ENCODE results near the gene TDRD12. TPM values are rescaled to one million over a fixed set of nuclear protein-coding genes. Genes with fewer than 3 reads are reported as not detected.
"Not testable (repeated sequence)": the region's sequence is repeated elsewhere in the genome, so short reads cannot be mapped to it uniquely, and the experiment has no call there.

The TDRD12 gene
- total RNA-seq, 1 experiment from 2014 or later: 0.52 TPM

DNA sequence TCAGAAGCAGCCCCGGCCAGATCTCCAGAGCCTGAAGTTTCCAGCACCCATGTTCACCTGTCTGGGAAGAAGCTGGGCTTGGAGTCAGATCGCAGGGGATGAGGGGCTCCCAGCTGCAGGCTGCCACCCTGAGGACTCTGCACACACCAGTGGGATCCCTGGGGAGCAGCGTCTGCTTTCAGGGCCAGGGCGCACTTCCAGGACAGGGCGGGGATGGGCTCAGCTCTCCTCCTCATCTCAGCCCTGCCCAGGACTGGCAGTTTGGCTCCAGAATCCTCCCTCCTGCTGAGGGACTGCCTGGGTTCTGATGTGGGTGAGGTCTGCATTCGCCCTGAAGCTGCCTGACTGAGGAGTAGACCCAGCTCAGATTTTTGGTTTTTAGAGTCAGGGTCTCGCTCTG is 146.5 kb downstream of the TDRD12 start:
- DNase-seq (ENCODE audit: low read depth): no peak

- DNase-seq (ENCODE audit: low read depth): peak; percentile 20
Measured at GRCh38 chr19:32866564-32867265, 147.1 kb downstream of the TDRD12 start.

DNA sequence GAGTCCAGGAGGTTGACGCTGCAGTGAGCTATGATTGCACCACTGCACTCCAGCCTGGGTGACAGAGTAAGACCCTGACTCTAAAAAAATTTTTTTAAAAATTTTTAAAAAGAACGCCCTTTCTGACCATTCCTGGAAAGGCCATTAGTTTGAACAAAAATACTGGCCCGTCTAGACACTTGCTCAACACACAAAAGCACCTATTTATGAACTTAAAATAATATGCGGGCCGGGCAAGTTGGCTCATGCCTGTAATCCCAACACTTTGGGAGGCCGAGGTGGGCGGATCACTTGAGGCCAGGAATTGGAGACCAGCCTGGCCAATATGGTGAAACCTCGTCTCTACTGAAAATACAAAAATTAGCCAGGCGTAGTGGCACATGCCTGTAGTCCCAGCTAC is 147.9 kb downstream of the TDRD12 start:
- DNase-seq (ENCODE audit: low read depth): not testable (repeated sequence)

DNA sequence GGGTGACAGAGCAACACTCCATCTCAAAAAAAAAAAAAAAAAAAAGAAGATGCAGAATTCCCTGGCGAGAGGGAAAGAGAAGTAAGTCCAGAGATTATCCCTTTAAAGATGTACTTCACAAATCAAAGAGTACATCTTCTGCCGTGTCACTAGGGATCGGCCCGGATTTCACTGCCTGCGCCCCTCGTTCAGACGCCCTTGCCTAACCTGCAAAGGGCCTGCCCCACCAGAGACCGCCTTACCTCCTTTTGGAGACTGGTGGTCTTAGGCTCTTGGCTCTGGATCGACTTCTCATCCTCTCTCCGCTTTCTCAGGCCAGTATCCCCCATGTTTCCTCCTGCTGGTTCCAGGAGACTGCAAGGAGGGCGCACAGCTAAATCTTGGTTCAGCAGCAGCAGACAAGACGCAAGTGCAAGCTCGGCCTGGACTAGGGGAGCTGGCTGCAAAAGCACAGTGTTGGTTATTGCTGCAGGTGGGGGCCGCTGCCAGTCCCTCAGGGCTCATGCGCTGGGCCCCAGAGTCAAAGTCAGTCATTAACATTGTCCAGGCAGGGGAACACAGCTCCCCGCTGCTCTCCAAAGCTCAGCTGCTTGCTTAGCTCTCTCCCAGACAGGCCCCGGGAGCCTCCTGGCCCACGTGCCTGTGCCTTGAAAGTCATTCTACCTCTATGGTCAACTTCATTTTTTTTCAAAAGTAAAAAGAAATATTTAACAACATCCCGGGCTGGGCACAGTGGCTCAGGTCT is 148.8 kb downstream of the TDRD12 start:
- no peak for DNase-seq (ENCODE audit: low read depth)

DNA sequence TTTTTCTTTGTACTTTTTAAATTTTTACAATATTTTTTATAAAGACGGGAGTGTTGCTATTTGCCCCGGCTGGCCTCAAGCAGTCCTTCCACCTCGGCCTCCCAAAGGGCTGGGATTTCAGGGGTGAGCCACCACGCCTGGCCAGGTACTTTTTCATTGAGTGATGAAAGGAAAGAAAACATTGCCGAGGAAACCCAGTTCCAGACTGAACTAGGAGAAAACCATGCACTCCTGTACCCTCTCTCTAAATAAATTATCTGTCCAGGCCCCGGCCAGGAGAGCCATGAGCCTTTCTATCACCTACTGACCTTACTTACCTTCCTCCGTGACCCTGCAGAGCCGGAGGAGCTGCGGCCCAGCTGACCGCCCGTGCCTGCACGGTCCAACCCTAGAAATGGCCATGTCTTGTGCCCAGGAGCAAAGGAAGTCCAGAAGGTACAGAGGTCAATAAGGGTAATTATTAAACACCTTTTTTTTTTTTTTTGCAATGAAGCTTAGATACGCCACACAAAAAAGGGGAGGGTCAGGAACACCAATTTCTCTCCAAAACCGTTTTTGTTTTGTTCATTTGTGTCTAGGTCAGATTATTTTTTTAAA is 149.9 kb downstream of the TDRD12 start, which contains the start of gene SLC7A9:
TSS of gene SLC7A9 (minus strand) at position 399 of the 597 bp plus-strand sequence. CDS start 1,233 bp downstream, outside the sequence.
- DNase-seq (ENCODE audit: low read depth): no peak

DNA sequence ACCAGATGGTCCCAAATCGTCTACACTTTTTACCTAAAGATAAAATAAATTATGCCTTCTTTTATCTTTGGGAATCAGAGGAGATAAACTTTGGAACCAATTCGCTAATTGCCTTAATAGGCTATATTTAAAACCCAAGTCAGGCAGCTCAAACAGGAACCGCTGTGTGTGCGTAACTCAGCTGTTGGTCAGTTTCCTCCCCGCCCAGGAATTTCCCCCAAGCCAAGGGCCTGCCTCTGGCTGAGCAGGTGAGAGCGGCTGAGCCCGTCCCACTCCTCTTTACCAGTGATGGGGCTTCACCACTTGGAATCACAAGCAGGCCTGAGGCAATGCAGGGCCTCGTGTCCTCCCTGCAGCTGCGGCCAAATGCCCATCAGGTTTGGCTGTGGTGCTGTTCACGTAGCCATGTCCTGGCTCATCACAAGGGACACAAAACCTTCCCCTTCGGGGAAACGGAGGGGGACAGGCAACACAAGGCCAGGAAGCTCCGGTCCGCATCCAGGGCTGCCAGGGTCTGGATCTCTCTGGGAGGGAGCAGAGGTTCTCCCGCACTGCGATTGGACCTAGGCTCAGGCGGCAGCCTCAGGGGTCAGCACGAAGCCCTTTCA is 150.5 kb downstream of the TDRD12 start:
- no peak for DNase-seq (ENCODE audit: low read depth)

DNA sequence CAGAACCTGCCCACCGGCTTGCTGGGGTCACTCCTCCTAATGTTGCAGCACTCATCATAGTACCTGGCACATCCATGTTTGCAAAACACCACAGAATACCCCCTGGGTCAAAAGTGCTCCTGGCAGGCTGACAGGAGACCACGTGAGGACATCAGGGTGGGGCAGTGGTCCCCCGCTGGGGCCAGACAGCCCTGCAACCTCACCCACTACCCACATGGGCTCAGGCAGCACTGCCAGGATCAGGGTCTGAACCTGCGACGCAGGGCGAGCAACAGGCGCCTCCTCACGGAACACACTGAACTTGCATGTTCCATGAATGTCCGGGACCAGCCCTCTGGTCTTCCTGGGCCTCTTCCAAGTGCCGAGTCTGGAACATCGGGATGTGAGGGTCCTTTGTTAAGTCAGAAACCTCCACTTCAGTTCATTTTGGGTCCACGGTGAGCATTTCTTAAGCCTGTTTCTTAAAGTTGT is 151.4 kb downstream of the TDRD12 start:
- DNase-seq (ENCODE audit: low read depth): no peak

DNA sequence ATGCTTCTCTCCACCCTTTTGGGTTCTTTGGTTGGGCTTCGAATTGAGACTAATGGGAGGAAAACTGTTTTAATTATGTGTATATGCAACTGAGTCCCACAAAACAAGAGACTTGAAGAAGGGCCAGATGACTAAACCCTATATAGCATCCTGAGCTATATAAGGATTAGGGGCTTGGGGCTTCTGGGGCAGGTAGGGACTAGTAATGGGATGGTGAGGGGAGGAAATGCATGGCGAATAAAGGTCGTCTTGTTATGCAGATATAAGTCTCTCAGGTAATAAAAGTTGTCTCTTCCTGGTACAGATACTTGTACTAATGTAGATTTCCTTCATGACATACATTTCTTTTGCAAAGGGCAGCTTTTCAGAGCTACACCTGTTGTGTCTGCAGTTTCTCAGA is 152.8 kb downstream of the TDRD12 start:
- no peak for DNase-seq (ENCODE audit: low read depth)

DNA sequence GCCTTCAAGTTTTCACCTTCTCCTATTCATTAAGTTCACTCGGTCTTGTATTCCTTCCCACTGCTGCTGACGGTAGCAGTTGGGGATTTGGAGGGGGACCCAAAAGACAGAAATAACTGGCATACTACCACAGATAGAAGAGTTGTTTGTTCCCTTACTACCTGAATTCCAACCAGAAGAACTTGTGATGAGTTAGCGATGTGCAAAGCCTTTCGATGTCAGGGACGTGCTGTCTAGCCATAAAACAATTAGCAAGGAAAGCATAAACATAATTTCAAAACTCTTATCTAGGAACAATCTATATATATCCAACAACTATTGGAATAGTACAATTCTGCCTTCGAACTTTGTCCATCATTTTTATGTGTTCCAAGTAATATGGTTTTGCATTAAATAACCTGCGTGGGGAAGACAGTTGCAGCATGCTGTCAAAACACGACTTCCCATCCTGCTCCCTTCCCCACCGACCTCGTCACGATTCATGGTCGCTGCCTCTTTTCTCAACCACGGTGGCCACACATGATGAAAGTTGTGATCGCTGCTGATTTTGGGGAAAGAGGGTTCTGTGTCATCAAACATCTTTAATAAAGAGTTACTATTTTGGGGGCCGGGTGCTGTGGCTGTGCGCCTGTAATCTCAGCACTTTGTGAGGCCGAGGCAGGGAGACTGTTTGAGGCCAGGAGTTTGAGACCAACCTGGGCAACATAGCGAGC is 153.8 kb downstream of the TDRD12 start:
- DNase-seq (ENCODE audit: low read depth): no peak

- DNase-seq (ENCODE audit: low read depth): no peak
Measured at GRCh38 chr19:32874605-32875004, 155.0 kb downstream of the TDRD12 start.

GRCh38 chr19:32875428-32875827 is 155.9 kb downstream of the TDRD12 start:
- DNase-seq (ENCODE audit: low read depth): no peak

DNA sequence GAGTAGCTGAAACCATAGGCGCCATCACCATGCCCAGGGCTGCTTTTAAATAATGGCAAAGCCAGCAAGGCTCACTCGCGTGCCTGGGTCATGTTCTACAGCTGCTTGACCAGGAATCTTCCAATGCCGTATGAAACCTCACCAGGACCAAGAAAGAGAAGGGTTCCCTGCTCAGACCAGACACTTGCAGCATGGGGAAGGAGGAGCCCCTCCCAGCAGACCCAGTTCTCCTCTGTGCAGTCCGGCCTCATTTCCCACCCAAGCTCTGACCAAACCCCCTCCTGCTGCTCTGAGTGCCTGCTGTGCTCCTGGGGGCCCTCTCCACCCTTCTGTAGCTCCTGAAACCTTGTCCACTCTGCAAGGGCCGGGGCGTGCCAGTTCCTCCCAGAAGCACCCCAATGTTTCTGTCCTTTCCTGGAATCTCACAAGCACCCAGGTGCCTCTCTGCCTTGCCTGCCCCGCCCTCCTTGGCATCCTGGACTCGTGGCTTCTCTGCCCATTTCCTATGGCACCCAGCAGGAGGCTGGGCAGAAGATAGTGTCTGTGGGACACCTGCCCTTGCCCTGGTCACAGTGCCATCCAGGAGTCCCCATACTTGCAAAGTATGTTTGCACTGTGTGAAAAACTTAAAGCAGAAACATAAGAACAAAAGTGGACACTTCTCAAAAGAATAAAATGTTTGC is 156.8 kb downstream of the TDRD12 start:
- DNase-seq (ENCODE audit: low read depth): no peak

DNA sequence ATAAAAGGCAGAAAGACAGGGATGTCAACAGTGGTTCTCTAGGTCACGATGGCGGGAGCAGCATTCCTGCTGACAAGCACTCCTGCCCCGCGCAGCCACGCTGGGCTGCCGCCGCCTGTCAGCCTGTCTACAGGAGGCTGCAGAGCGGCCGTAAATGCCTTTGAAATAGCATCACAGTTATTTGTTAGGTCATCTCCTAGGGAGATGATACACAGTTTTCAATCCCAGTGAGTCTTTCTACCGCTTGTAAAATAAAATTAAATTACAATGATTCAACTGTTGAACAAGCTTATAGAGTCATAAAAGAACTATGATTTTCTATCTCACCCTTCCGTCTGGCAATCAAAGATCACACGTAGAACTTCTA is 157.3 kb downstream of the TDRD12 start:
- DNase-seq (ENCODE audit: low read depth): peak; percentile 6

Other genes with a start within 250 kb of the TDRD12 start
- 150 and 180 TPM in 2 replicates for gene PDCD5, start 138.6 kb upstream of the TDRD12 start, total RNA-seq (2014; rRNA removed)
- 21.8 and 23.8 TPM in 2 replicates for gene ANKRD27, start 44.6 kb upstream of the TDRD12 start, total RNA-seq (2014; rRNA removed)
- gene RGS9BP, start 43.9 kb upstream of the TDRD12 start, total RNA-seq (2014; rRNA removed): 0.26 and 0.69 TPM in 2 replicates
- 16.5 and 17.0 TPM in 2 replicates for gene NUDT19, start 27.9 kb upstream of the TDRD12 start, total RNA-seq (2014; rRNA removed)
- gene SLC7A9, start 150.0 kb downstream of the TDRD12 start, total RNA-seq (2014; rRNA removed): not detected in 2 replicates